ENCODE results near the gene HNRNPC. TPM values are rescaled to one million over a fixed set of nuclear protein-coding genes. Genes with fewer than 3 reads are reported as not detected.

The HNRNPC gene
- polyA plus RNA-seq, 1 donor from 2014 or later, result 1,176 TPM

DNA sequence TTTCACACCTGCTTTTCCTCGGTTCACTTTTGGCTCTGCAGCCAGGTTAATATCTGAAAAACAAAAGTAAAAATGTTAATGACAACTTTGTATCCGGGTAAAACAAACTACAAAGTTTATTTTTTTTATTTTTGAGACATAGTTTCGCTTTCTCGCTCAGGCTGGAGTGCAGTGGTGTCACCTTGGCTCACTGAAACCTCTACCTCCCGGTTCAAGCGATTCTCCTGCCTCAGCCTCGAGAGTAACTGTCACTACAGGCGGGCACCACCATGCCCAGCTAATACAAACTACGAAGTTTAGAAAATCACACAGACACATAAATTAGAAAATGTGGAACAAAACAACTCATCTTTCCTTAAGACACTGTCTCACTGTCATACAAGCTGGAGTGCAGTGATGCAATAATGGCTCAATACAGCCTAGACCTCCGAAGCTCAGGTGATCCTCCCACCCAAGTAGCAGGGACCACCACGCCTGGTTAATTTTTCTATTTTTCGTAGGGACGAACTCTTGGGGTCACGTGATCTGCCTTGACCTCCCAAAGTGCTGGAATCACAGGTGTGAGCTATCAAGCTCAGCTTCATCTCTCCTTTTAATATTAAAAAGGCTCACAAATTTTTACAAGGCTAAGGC lies 38.1 kb downstream of the HNRNPC start:
- Histone ChIP-seq H3K9me3 (ENCODE audit: low read length) (no peaks in the 10 kb centered on the region), H3K36me3 (ENCODE audit: insufficient read depth, low read length) (peaks cover 25% of the 10 kb centered on the region), H4K20me1 (ENCODE audit: insufficient read depth) (peaks cover 39% of the 10 kb centered on the region)

DNA sequence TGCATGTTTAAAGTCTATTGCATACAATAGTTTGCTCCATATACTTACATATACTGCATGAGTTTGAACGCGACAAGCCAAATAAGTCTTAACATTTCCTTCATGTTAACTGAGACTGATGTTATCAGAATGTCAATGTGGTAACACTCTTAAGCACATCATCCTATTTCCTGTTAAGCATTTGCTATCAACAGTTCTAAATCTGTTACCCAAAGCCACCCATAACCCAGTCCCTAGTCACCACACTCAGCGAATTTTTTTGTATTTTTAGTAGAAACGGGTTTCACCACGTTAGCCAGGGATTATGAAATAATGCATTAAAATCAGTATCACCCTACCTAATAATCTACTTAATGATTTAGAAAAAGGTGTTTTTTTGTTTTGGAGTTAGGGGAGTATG lies 39.4 kb downstream of the HNRNPC start:
- no peaks in the 10 kb centered on the region for H3F3A ChIP-seq (ENCODE audit: insufficient read depth, low read length, poor library complexity, severe bottlenecking)
- peaks cover 25% of the 10 kb centered on the region for H3K36me3 ChIP-seq (ENCODE audit: insufficient read depth, low read length)
- H2AFZ ChIP-seq (ENCODE audit: low read depth, low read length), result no peak overlapping the region
- H3K4me2 ChIP-seq (ENCODE audit: low read length), result no peak overlapping the region
- H3K27me3 ChIP-seq (ENCODE audit: insufficient read depth, low read depth, low read length), result no peaks in the 10 kb centered on the region
- no peaks in the 10 kb centered on the region for H3K9me3 ChIP-seq (ENCODE audit: low read length)
- no peak overlapping the region for H3K9ac ChIP-seq (ENCODE audit: low read length)
- H3K27ac ChIP-seq (ENCODE audit: low read length), result no peak overlapping the region
- TF ChIP-seq, protein P1, sequence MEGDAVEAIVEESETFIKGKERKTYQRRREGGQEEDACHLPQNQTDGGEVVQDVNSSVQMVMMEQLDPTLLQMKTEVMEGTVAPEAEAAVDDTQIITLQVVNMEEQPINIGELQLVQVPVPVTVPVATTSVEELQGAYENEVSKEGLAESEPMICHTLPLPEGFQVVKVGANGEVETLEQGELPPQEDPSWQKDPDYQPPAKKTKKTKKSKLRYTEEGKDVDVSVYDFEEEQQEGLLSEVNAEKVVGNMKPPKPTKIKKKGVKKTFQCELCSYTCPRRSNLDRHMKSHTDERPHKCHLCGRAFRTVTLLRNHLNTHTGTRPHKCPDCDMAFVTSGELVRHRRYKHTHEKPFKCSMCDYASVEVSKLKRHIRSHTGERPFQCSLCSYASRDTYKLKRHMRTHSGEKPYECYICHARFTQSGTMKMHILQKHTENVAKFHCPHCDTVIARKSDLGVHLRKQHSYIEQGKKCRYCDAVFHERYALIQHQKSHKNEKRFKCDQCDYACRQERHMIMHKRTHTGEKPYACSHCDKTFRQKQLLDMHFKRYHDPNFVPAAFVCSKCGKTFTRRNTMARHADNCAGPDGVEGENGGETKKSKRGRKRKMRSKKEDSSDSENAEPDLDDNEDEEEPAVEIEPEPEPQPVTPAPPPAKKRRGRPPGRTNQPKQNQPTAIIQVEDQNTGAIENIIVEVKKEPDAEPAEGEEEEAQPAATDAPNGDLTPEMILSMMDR (IDR thresholded peaks at IDR 0.05; ENCODE audit: poor library complexity, severe bottlenecking), result no peak
- no peak for TF ChIP-seq SMC3 (conservative IDR thresholded peaks at IDR 0.05; ENCODE audit: poor library complexity)
- no peak for TF ChIP-seq EP300 (conservative IDR thresholded peaks at IDR 0.05; ENCODE audit: poor library complexity, severe bottlenecking)
- no peak for TF ChIP-seq TAF1 (IDR thresholded peaks at IDR 0.05; ENCODE audit: low read depth)
- H4K20me1 ChIP-seq (ENCODE audit: insufficient read depth), result peaks cover 39% of the 10 kb centered on the region
- no peaks in the 10 kb centered on the region for H3K9me2 ChIP-seq (ENCODE audit: insufficient read depth, low read length)
- peaks cover 77% of the 10 kb centered on the region for H3K79me2 ChIP-seq (replicated peaks; ENCODE audit: insufficient read depth, low read length)
- no peak overlapping the region for H3K4me3 ChIP-seq (ENCODE audit: low read length)

More for the DNA sequence above, 38.1 kb downstream of the HNRNPC start:
- H3F3A ChIP-seq (ENCODE audit: insufficient read depth, low read length, poor library complexity, severe bottlenecking), result no peaks in the 10 kb centered on the region
- no peak overlapping the region for H3K4me3 ChIP-seq (ENCODE audit: low read length)
- no peak overlapping the region for H3K9ac ChIP-seq (ENCODE audit: low read length)
- TF ChIP-seq SMC3 (conservative IDR thresholded peaks at IDR 0.05; ENCODE audit: poor library complexity), result no peak
- TF ChIP-seq, protein P1 (IDR thresholded peaks at IDR 0.05; ENCODE audit: poor library complexity, severe bottlenecking), result no peak
- no peak overlapping the region for H3K4me2 ChIP-seq (ENCODE audit: low read length)
- H3K27ac ChIP-seq (ENCODE audit: low read length), result no peak overlapping the region
- no peaks in the 10 kb centered on the region for H3K27me3 ChIP-seq (ENCODE audit: insufficient read depth, low read depth, low read length)
- peaks cover 78% of the 10 kb centered on the region for H3K79me2 ChIP-seq (replicated peaks; ENCODE audit: insufficient read depth, low read length)
- H3K9me2 ChIP-seq (ENCODE audit: insufficient read depth, low read length), result no peaks in the 10 kb centered on the region
- no peak overlapping the region for H2AFZ ChIP-seq (ENCODE audit: low read depth, low read length)

DNA sequence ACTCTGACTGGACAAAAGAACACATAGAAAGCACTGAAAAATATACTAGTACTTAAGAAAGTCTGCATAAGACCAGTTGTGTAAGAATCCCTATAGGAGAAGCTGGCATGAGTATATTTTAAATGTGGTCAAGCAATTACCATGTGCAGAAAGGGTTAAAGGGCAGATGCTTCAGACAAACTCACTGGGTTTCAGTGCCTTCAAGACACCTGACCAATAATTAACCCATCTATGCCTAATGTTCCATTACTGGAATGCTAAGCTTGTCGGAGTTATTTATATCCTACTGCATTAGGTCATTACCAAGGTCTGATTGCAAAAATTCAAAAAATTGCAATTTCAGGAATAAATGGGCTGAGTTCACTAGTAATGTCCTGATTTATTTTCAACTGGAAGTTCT lies 41.3 kb downstream of the HNRNPC start:
- Histone ChIP-seq H3K27ac (ENCODE audit: low read length) (no peak overlapping the region), H3K4me3 (ENCODE audit: low read length) (no peak overlapping the region), H3K9me2 (ENCODE audit: insufficient read depth, low read length) (no peaks in the 10 kb centered on the region), H3K27me3 (ENCODE audit: insufficient read depth, low read depth, low read length) (no peaks in the 10 kb centered on the region), H3F3A (ENCODE audit: insufficient read depth, low read length, poor library complexity, severe bottlenecking) (no peaks in the 10 kb centered on the region), H3K79me2 (replicated peaks; ENCODE audit: insufficient read depth, low read length) (peaks cover 74% of the 10 kb centered on the region), H3K9me3 (ENCODE audit: low read length) (no peaks in the 10 kb centered on the region), H2AFZ (ENCODE audit: low read depth, low read length) (no peak overlapping the region), H4K20me1 (ENCODE audit: insufficient read depth) (peaks cover 46% of the 10 kb centered on the region), H3K9ac (ENCODE audit: low read length) (no peak overlapping the region), H3K4me2 (ENCODE audit: low read length) (no peak overlapping the region), H3K36me3 (ENCODE audit: insufficient read depth, low read length) (peaks cover 19% of the 10 kb centered on the region)
- TF ChIP-seq TAF1 (IDR thresholded peaks at IDR 0.05; ENCODE audit: low read depth) (no peak), MXI1 (conservative IDR thresholded peaks at IDR 0.05; ENCODE audit: poor library complexity, severe bottlenecking) (no peak)
- TF ChIP-seq, protein P2, sequence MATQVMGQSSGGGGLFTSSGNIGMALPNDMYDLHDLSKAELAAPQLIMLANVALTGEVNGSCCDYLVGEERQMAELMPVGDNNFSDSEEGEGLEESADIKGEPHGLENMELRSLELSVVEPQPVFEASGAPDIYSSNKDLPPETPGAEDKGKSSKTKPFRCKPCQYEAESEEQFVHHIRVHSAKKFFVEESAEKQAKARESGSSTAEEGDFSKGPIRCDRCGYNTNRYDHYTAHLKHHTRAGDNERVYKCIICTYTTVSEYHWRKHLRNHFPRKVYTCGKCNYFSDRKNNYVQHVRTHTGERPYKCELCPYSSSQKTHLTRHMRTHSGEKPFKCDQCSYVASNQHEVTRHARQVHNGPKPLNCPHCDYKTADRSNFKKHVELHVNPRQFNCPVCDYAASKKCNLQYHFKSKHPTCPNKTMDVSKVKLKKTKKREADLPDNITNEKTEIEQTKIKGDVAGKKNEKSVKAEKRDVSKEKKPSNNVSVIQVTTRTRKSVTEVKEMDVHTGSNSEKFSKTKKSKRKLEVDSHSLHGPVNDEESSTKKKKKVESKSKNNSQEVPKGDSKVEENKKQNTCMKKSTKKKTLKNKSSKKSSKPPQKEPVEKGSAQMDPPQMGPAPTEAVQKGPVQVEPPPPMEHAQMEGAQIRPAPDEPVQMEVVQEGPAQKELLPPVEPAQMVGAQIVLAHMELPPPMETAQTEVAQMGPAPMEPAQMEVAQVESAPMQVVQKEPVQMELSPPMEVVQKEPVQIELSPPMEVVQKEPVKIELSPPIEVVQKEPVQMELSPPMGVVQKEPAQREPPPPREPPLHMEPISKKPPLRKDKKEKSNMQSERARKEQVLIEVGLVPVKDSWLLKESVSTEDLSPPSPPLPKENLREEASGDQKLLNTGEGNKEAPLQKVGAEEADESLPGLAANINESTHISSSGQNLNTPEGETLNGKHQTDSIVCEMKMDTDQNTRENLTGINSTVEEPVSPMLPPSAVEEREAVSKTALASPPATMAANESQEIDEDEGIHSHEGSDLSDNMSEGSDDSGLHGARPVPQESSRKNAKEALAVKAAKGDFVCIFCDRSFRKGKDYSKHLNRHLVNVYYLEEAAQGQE (IDR thresholded peaks at IDR 0.05; ENCODE audit: borderline replicate concordance), result no peak

Data from neural cell (in vitro differentiated cells).